Measurements from ENCODE around the gene MAP2.

- TF ChIP-seq CREB1 (IDR thresholded peaks at IDR 0.05) (no peak), EZH2 (IDR thresholded peaks at IDR 0.05; ENCODE audit: low read depth, low read length, severe bottlenecking) (no peak), POLR2A (IDR thresholded peaks at IDR 0.05; ENCODE audit: control extremely low read depth in 1 of 2, low read depth in 2 of 2, low read length in 2 of 2) (no peak), EP300 (IDR thresholded peaks at IDR 0.05; ENCODE audit: borderline replicate concordance in 1 of 2, low read depth in 2 of 2, low read length in 2 of 2) (no peak), SIN3A (conservative IDR thresholded peaks at IDR 0.05 in 1 of 2, IDR thresholded peaks at IDR 0.05 in 1 of 2; ENCODE audit: low read depth in 1 of 2, low read length in 2 of 2) (no peak), CHD1 (IDR thresholded peaks at IDR 0.05; ENCODE audit: low read depth, low read length) (no peak), BRCA1 (IDR thresholded peaks at IDR 0.05; ENCODE audit: low read depth, low read length) (no peak), YY1 (IDR thresholded peaks at IDR 0.05; ENCODE audit: low read depth, low read length) (no peak), SP1 (IDR thresholded peaks at IDR 0.05; ENCODE audit: low read depth, low read length) (no peak), SIRT6 (IDR thresholded peaks at IDR 0.05; ENCODE audit: low read length) (no peak), JUND (IDR thresholded peaks at IDR 0.05; ENCODE audit: low read length) (no peak), HDAC6 (IDR thresholded peaks at IDR 0.05; ENCODE audit: low read depth, low read length) (no peak)
- TF ChIP-seq, protein P1, sequence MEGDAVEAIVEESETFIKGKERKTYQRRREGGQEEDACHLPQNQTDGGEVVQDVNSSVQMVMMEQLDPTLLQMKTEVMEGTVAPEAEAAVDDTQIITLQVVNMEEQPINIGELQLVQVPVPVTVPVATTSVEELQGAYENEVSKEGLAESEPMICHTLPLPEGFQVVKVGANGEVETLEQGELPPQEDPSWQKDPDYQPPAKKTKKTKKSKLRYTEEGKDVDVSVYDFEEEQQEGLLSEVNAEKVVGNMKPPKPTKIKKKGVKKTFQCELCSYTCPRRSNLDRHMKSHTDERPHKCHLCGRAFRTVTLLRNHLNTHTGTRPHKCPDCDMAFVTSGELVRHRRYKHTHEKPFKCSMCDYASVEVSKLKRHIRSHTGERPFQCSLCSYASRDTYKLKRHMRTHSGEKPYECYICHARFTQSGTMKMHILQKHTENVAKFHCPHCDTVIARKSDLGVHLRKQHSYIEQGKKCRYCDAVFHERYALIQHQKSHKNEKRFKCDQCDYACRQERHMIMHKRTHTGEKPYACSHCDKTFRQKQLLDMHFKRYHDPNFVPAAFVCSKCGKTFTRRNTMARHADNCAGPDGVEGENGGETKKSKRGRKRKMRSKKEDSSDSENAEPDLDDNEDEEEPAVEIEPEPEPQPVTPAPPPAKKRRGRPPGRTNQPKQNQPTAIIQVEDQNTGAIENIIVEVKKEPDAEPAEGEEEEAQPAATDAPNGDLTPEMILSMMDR (IDR thresholded peaks at IDR 0.05; ENCODE audit: control extremely low read depth in 1 of 3, insufficient read depth in 1 of 3, low read depth in 1 of 3, low read length in 3 of 3) = no peak
These were observed 212.2 kb downstream of the MAP2 start for GRCh38 chr2:209636076-209636475.

All from H1 (cell line).